ENCODE results near the gene MCUR1.
"Not testable (repeated sequence)": the region's sequence is repeated elsewhere in the genome, so short reads cannot be mapped to it uniquely, and the experiment has no call there.

MCUR1 gene

GRCh38 chr6:13776602-13777001, 37.8 kb downstream of the MCUR1 start:
- no peak for DNase-seq (ENCODE audit: low read depth)

DNA sequence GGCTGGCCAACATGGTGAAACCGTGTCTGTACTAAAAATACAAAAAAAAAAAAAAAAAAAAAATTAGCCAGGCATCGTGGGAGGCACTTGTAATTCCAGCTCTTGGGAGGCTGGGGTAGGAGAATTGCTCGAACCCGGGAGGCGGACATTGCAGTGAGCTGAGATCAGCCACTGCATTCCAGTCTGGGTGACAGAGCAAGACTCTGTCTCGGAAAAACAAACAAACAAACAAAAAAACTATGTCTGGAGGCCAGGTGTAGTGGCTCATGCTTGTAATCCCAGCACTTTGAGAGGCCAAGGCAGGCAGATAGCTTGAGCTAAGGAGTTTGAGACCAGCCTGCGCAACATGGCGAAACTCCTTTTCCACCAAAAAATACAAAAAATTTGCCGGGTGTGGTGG, 38.9 kb downstream of the MCUR1 start:
- not testable (repeated sequence) for DNase-seq (ENCODE audit: low read depth)

- DNase-seq (ENCODE audit: low read depth): not testable (repeated sequence)
These were observed 41.9 kb downstream of the MCUR1 start for GRCh38 chr6:13772358-13773030.

DNA sequence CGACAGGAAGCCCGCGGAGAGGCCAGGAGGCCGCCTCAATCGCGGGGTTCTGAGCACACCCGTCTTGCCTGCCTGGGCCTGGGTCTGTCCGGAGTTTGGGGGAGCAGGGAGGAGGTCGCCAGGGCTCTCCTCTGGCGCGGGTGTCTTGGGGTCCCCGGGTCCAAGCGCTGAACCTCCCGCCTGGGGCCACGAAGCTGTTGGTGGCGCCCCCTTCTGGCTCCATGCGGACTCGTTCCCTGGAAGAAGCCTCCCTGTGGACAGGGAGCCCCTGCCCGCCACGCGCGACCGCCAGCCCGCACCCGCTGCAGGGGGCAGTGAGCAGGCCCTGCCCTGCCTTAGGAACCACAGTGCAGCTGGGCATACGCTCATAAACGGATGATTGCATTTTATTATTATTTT, 44.7 kb downstream of the MCUR1 start:
- DNase-seq (ENCODE audit: low read depth): no peak

DNA sequence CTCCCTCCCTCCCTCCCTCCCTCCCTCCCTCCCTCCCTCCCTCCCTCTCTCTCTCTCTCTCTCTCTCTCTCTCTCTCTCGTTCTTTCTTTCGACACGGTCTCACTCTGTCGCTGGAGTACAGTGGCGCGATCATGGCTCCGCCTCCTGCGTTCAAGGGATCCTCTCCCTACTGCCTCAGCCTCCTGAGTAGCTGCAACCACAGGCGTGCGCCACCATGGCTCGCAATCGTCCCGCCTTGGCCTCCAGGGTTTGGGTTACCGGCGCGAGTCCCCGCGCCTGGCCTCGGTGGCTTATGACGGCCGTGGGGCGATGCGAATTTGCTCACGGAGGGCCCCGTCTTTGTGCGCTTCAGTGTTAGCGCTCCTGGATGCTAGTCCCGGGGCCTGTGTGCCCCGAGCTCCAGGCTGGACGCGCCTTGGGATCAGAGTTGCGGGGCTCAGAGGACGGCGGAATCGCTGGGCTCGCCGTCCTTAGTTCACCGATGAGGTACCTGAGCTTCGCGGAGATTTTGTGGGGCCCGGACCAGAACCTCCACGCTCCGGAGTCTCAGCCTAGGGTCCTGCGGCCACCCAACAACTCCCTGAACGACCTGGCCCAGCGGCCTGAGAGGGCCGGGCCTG, 45.2 kb downstream of the MCUR1 start:
- no peak for DNase-seq (ENCODE audit: low read depth)

DNA sequence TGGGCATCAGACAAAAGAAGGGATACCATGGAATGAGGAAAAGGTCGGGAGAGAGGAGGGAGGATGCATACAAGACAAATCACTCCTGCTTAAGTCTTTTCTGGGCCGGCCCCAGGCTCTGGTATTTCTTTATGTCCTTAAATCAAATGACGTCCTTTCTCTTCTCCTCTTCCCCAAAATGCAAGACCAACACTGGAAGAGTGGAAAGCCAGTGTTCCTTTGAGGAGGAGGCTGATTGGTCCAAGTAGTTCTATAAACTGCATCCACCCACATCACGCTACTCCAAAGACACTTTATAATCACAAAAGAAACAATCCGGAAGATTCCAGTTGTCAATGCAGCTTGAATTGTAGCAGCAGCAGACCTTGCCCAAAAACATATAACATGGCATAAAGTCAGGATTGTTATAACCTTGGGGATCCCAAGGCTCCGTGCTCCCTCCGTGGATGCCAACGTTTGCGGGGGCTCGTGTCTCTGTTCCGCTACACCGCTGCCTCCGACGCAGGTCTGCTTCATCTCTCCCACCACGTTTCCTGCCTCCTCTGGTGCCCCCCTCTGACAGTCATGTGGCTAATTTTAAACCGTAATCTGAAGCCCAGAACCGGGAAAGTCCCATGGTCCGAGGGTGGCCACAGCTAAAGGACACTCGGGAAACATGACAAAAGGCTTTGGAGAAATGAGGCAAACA, 47.1 kb downstream of the MCUR1 start:
- DNase-seq (ENCODE audit: low read depth): no peak

GRCh38 chr6:13766201-13766634, 48.1 kb downstream of the MCUR1 start:
- peak; percentile 43 for DNase-seq (ENCODE audit: low read depth)

GRCh38 chr6:13765570-13765969, 48.8 kb downstream of the MCUR1 start:
- no peak for DNase-seq (ENCODE audit: low read depth)

GRCh38 chr6:13764996-13765395, 49.4 kb downstream of the MCUR1 start:
- no peak for DNase-seq (ENCODE audit: low read depth)

DNA sequence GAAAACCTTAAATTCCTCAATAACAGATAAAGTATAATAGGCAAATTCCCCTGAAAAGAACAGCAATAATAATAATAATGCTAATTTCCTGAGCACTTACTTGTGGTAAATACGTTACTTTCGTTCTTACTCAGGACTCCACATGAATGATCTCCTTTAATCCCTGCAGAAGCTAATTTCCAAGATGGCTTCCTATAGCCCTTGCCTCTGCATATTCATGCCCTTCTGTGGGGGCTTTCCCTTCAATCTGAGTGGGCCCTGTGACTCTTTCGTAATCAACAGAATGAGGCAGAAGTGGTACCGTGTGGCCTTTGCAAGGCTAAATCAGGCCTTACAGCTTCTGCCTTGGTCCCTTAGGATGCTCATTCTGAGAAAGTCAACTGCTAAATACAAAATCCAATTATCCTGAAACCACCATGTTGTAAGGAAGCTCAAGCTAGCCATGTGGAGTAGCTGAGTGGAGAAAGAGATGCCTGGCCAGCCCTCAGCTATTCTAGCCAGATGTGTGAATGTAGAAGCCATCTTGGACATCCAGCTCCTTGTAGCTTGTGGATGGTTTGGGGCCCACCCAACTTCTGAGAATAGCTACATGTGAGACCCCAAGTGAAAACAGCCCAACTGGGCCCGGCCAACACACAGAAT, 50.5 kb downstream of the MCUR1 start:
- DNase-seq (ENCODE audit: low read depth): no peak

DNA sequence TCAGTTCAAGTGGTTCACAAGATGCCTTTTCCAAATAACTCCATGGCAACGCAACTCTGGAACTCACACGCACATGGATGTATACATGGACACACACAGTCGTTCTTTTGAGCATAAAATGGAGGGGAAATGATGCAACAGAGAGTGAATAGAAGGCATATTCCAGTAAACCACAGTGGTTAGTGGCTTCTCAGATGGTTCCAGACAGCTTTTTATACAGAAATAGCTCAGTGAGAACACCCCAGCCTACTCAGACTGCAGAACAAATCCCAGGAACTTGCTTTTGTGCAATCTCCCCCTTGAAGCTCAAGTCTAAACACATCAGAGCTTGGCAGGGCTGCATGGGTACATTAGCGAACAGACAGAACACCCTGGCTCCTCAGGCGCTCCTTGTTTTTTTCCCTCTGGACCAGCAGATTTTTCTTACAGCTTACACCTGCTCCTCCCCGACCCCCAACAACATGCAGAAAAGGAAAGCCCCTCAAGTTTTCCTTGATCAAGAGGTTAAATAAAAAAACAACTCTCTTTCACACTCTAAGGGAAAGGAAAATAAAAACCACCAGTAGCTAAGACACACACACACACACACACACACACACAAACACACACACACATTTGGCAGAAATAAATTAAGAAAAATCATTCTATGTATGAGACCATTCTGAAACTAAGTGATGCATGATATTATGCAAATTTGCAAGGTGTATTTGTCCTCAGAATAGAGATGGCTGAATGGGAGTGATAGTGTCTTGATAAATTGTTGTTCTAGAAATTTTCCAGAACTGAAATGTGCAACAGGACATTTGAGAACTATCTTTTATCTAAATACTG, 51.5 kb downstream of the MCUR1 start:
- DNase-seq (ENCODE audit: low read depth): peak; percentile 90

- no peak for DNase-seq (ENCODE audit: low read depth)
These were observed 52.9 kb downstream of the MCUR1 start for GRCh38 chr6:13761361-13762036.

GRCh38 chr6:13760307-13761304, 53.8 kb downstream of the MCUR1 start:
- DNase-seq (ENCODE audit: low read depth): peak; percentile 89

- DNase-seq (ENCODE audit: low read depth): no peak
These were observed 55.3 kb downstream of the MCUR1 start for GRCh38 chr6:13759025-13759424.

DNA sequence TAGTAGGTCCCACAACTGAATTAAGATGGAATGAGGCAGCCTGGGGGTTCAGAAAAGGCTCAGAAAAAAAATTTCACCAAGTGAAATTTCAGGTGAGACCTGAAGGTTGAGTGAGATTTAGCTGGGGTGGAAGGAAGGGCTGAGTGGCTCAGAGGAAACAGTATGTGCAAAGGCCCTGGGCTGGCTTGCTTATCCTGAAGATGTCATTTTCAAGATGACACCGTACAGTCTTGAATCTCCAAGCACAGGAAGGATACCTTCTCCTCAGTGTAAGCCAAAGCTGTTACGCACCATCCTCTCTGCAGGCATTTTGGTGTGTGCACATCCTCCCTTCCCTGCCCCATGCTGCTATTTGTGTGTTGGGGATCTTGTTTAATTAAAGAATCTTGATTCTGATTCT, 59.7 kb downstream of the MCUR1 start:
- no peak for DNase-seq (ENCODE audit: low read depth)

DNA sequence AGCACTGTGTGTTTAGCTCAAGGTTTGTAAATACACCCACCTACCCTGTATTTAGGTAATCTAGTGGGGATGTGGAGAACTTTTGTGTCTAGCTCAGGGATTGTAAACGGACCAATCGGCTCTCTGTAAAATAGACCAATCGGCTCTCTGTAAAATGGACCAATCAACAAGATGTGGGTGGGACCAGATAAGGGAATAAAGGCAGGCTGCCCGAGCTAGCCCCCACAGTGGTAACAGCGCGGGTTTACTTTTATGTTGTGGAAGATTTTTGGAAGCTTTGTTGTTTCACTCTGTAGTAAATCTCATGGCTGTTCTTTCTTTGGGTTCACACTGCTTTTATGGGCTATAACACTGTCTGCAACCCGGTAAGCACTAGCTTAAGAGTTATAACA, 70.6 kb downstream of the MCUR1 start:
- no peak for DNase-seq (ENCODE audit: low read depth)

GRCh38 chr6:13742961-13743735, 71.2 kb downstream of the MCUR1 start:
- no peak for DNase-seq (ENCODE audit: low read depth)

DNA sequence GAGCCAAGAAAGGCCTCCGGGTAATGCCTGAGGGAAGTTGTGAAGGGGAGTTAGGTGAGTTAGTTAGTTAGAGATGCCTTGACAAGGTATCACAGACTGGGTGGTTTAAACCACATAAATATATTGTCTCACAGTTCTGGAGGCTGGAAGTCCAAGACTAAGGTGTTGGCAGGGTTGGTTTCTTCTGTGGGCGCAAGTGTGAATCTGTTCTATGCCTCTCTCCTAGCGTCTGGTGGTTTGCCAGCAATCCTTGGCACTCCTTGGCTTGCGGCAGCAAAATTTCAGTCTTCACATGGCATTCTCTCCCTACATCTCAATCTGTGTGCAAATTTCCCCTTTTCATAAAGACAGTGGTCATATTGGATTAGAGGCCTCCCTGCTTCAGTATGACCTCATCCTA, 73.0 kb downstream of the MCUR1 start:
- no peak for DNase-seq (ENCODE audit: low read depth)
